AG04450 (cell line): ENCODE data around the gene ARHGAP24. TPM values are rescaled to one million over a fixed set of nuclear protein-coding genes. Genes with fewer than 3 reads are reported as not detected.
"Not testable (repeated sequence)": the region's sequence is repeated elsewhere in the genome, so short reads cannot be mapped to it uniquely, and the experiment has no call there.

Source experiments
- CTCF ChIA-PET: fragments of 300-600, 350-600 bp; formaldehyde crosslinking; extraction: SDS; loops from one replicate; lab custom pipeline; 2022; ENCODE audit warnings: antibody characterized with exemption, inconsistent platforms; lab: Charles Lee
- POLR2A ChIA-PET: fragments of 350-600 bp; formaldehyde crosslinking; extraction: SDS; loops from one replicate; lab custom pipeline; 2021; ENCODE audit warnings: antibody characterized with exemption, inconsistent platforms; lab: Yijun Ruan, JAX
- DNase-seq: peaks from one replicate; pipeline ENCODE4 v3.0.0-alpha.2; 2011; ENCODE audit warnings: low read depth, low spot score
- H3K27ac ChIP-seq: one replicate; pipeline ENCODE4 v1.5.1; 2012; ENCODE audit warnings: low read depth, low read length, control low read depth
- H3K27me3 ChIP-seq: one replicate; pipeline ENCODE4 v1.6.0; 2012; ENCODE audit warnings: low read length; ENCODE audit not compliant: control insufficient read depth, insufficient read depth
- H3K4me3 ChIP-seq: 2 replicates; pipeline ENCODE4 v1.5.1; 2011; ENCODE audit warnings: mild to moderate bottlenecking, low read depth, low read length, control low read depth
- H3K9me3 ChIP-seq: 2 replicates; pipeline ENCODE4 v1.5.1; 2012; ENCODE audit warnings: low read length; ENCODE audit not compliant: control insufficient read depth, insufficient read depth
- CTCF ChIP-seq: IDR thresholded peaks from 2 replicates; pipeline ENCODE4 v1.5.1; 2011; ENCODE audit warnings: low read depth, low read length, control low read depth, inconsistent platforms
- polyA plus RNA-seq: library from polyadenylated mRNA; depleted of rRNA; stranded (reverse); fragments of >200 nt; gene quantifications from 2 replicates; pipeline ENCODE4 v1.2.3, GENCODE V29; 2011

Gene ARHGAP24
- polyA plus RNA-seq, 1 experiment = 16.8 TPM

DNA sequence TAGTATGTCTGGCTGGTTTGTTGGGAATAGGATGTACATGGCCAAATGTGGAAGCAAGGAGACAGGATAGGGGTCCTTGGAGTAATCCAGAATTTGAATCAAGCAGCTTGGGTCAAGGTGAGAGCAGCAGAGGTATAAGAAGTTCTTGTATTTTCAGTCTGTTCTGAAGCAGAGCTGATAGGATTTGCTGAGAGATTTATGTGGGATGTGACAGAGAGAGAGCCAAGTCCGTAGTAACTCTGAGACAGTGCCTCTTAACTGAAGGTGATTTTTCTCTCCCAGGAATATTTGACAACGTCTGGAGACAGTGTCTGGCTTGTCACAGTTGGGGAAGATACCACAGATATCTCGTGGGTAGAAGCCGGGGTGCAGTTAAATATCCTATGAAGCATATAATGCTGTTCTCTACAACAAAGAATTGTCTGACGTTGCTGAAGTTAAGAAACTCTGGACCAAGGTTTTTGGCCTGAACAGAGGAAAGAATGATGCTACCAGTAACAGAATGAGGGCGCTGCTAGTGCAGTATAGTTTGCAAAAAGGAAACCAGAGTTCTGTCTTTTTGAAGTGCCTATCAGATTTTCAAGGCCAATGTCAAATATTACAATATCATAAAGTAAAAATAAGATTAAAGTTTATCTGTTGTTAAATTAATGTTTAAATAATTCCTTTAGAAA is 184.0 kb downstream of the ARHGAP24 start:
- Histone ChIP-seq H3K27ac (no peak overlapping the region), H3K27me3 (no peaks in the 10 kb centered on the region), H3K4me3 (no peak overlapping the region), H3K9me3 (no peaks in the 10 kb centered on the region)
- ChIA-PET CTCF (no interaction called here), POLR2A (no interaction called here)
- no peak for TF ChIP-seq CTCF
- no peak for DNase-seq

- Histone ChIP-seq H3K9me3 (no peaks in the 10 kb centered on the region), H3K27me3 (no peaks in the 10 kb centered on the region), H3K4me3 (no peak overlapping the region), H3K27ac (no peak overlapping the region)
- no peak for TF ChIP-seq CTCF
- DNase-seq = no peak
- POLR2A ChIA-PET = no interaction called here
- CTCF ChIA-PET = no interaction called here
Observed at GRCh38 chr4:85659610-85660218, 184.8 kb downstream of the ARHGAP24 start.

- CTCF ChIA-PET, DNase-seq: not testable (repeated sequence)
Observed at GRCh38 chr4:85666625-85667024, 191.7 kb downstream of the ARHGAP24 start.

GRCh38 chr4:85669204-85669603 is 194.3 kb downstream of the ARHGAP24 start:
- no peak for TF ChIP-seq CTCF
- H3K9me3 ChIP-seq = no peaks in the 10 kb centered on the region
- no peak for DNase-seq
- ChIA-PET CTCF (no interaction called here), POLR2A (no interaction called here)
- no peaks in the 10 kb centered on the region for H3K27me3 ChIP-seq
- H3K27ac ChIP-seq = no peak overlapping the region
- H3K4me3 ChIP-seq = no peak overlapping the region

More at GRCh38 chr4:85666625-85667024, 191.7 kb downstream of the ARHGAP24 start:
- H3K9me3 ChIP-seq, H3K27ac ChIP-seq, H3K4me3 ChIP-seq, H3K27me3 ChIP-seq, POLR2A ChIA-PET: not testable (repeated sequence)

DNA sequence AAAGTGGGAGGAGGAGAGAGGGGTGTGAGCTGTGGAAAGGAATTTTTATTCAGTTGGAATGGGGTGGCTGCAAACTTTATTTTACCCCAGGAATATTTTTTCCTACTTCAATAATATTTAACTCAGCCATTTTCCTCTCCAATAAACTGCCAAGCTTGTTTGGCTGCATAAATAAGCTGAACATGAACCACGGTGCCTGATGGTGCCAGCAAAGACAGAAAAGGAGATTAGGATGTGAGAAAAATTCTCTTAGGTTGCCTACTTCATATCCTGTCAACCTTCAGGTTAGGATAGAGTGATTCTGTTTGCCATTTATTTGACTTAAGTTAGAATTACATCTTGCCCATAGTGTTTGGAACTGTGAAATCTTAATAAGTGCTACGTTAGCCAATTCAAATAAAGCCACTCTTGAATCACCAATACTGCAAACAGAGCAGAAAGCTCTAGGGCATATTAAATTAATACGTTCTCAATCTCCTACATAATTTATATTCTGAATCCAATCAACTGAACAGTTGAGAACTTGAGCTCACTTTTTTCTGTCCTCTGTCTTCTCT is 195.1 kb downstream of the ARHGAP24 start:
- POLR2A ChIA-PET = no interaction called here
- CTCF ChIA-PET = no interaction called here
- H3K9me3 ChIP-seq = no peaks in the 10 kb centered on the region
- no peak overlapping the region for H3K4me3 ChIP-seq
- no peak for DNase-seq
- no peak overlapping the region for H3K27ac ChIP-seq
- TF ChIP-seq CTCF = no peak
- no peaks in the 10 kb centered on the region for H3K27me3 ChIP-seq
